IMR-90 (cell line): ENCODE data around the gene COPS2. TPM values are rescaled to one million over a fixed set of nuclear protein-coding genes. Genes with fewer than 3 reads are reported as not detected.

Source experiments
- ATAC-seq: fragments of 200-7000 bp; cut with Tn5 transposase; 2 replicates; pipeline ENCODE4 v1.9.1; 2020; ENCODE audit warnings: low read depth, mild to moderate bottlenecking, moderate library complexity
- BruUV-seq: library from RNA; stranded (reverse); fragments of 400-500 nt; replicated peaks from 2 replicates; lab custom pipeline; 2021; lab: Mats Ljungman, UMichigan
- CTCF ChIA-PET: fragments of 300-600 bp; formaldehyde crosslinking; extraction: SDS; loops from one replicate; lab custom pipeline; 2021; ENCODE audit warnings: antibody characterized with exemption; lab: Yijun Ruan, JAX
- POLR2A ChIA-PET: fragments of 300-600 bp; sonication (Branson Sonifier 250); formaldehyde crosslinking; loops from one replicate; lab custom pipeline; 2022; ENCODE audit warnings: antibody characterized with exemption; ENCODE audit not compliant: unreplicated experiment; lab: Charles Lee
- DNase-seq: peaks from one replicate; pipeline ENCODE4 v3.0.0; 2013
- H2AFZ ChIP-seq: replicated peaks from 2 replicates; pipeline ENCODE3; 2013; ENCODE audit warnings: low read length, mild to moderate bottlenecking; ENCODE audit not compliant: poor library complexity
- H2AK5ac ChIP-seq: 2 replicates; pipeline ENCODE4 v1.6.1; 2013; ENCODE audit warnings: low read depth, low read length, inconsistent platforms
- H2AK9ac ChIP-seq: replicated peaks from 2 replicates; pipeline ENCODE3; 2013; ENCODE audit warnings: mild to moderate bottlenecking, low read depth, low read length, moderate library complexity; ENCODE audit not compliant: poor library complexity
- H2BK120ac ChIP-seq: 2 replicates; pipeline ENCODE4 v1.6.1; 2013; ENCODE audit warnings: low read depth, low read length, inconsistent platforms
- H2BK15ac ChIP-seq: 3 replicates; pipeline ENCODE4 v1.6.1; 2013; ENCODE audit warnings: low read depth, low read length, inconsistent platforms
- H2BK20ac ChIP-seq: 2 replicates; pipeline ENCODE4 v1.6.1; 2013; ENCODE audit warnings: low read depth, mild to moderate bottlenecking, inconsistent platforms, low read length, moderate library complexity
- H2BK5ac ChIP-seq: 2 replicates; pipeline ENCODE4 v1.6.1; 2013; ENCODE audit warnings: mild to moderate bottlenecking, low read depth, low read length, inconsistent platforms; ENCODE audit not compliant: poor library complexity, severe bottlenecking
- H3K14ac ChIP-seq: replicated peaks from 2 replicates; pipeline ENCODE4 v1.6.1; 2013; ENCODE audit warnings: low read depth, low read length, inconsistent platforms
- H3K18ac ChIP-seq: 2 replicates; pipeline ENCODE4 v1.6.1; 2013; ENCODE audit warnings: low read depth, low read length, control low read depth
- H3K23ac ChIP-seq: 2 replicates; pipeline ENCODE4 v1.6.1; 2013; ENCODE audit warnings: low read depth, low read length, inconsistent platforms
- H3K27ac ChIP-seq: 2 replicates; pipeline ENCODE4 v1.5.1; 2013; ENCODE audit warnings: mild to moderate bottlenecking, control low read depth, low read length; ENCODE audit not compliant: insufficient read depth
- H3K27me3 ChIP-seq: 2 replicates; pipeline ENCODE4 v1.6.1; 2013; ENCODE audit warnings: low read length; ENCODE audit not compliant: control insufficient read depth, insufficient read depth
- H3K36me3 ChIP-seq: 2 replicates; pipeline ENCODE4 v1.6.1; 2013; ENCODE audit warnings: low read length, mixed read lengths; ENCODE audit not compliant: control insufficient read depth, insufficient read depth
- H3K4ac ChIP-seq: 2 replicates; pipeline ENCODE4 v1.6.1; 2013; ENCODE audit warnings: low read depth, low read length, inconsistent platforms
- H3K4me1 ChIP-seq: 2 replicates; pipeline ENCODE4 v1.6.1; 2013; ENCODE audit warnings: low read length, mixed read lengths; ENCODE audit not compliant: control insufficient read depth, insufficient read depth
- H3K4me2 ChIP-seq: 2 replicates; pipeline ENCODE4 v1.6.1; 2013; ENCODE audit warnings: low read depth, mild to moderate bottlenecking, control low read depth, low read length, moderate library complexity
- H3K4me3 ChIP-seq: 2 replicates; pipeline ENCODE4 v1.5.1; 2013; ENCODE audit warnings: low read depth, mild to moderate bottlenecking, control low read depth, low read length, moderate library complexity; ENCODE audit not compliant: insufficient read depth
- H3K56ac ChIP-seq: 2 replicates; pipeline ENCODE4 v1.6.1; 2013; ENCODE audit warnings: low read length, inconsistent platforms; ENCODE audit not compliant: insufficient read depth; ENCODE audit errors: extremely low read depth
- H3K79me1 ChIP-seq, 2 experiments: 2 replicates each; pipeline ENCODE4 v1.6.1; 2013; ENCODE audit warnings: low read length in 2 of 2, inconsistent platforms in 1 of 2, low read depth in 1 of 2
- H3K9ac ChIP-seq: 2 replicates; pipeline ENCODE4 v1.6.1; 2013; ENCODE audit warnings: low read depth, low read length, control low read depth
- H3K9me1 ChIP-seq: 2 replicates; pipeline ENCODE4 v1.6.1; 2013; ENCODE audit warnings: low read length, inconsistent platforms; ENCODE audit not compliant: insufficient read depth
- H3K9me3 ChIP-seq: 2 replicates; pipeline ENCODE4 v1.6.1; 2013; ENCODE audit warnings: low read length; ENCODE audit not compliant: control insufficient read depth, insufficient read depth
- H4K20me1 ChIP-seq: 2 replicates; pipeline ENCODE4 v1.6.1; 2013; ENCODE audit warnings: low read length, inconsistent platforms; ENCODE audit not compliant: insufficient read depth
- H4K5ac ChIP-seq: 2 replicates; pipeline ENCODE4 v1.6.1; 2013; ENCODE audit warnings: mild to moderate bottlenecking, low read depth, low read length, control low read depth
- H4K8ac ChIP-seq, 2 experiments: 2 replicates each; pipeline ENCODE4 v1.6.1; 2013; ENCODE audit warnings: low read depth in 2 of 2, low read length in 2 of 2, control low read depth in 1 of 2, inconsistent platforms in 1 of 2
- H4K91ac ChIP-seq: 2 replicates; pipeline ENCODE4 v1.6.1; 2013; ENCODE audit warnings: low read depth, low read length, inconsistent platforms; ENCODE audit not compliant: insufficient read depth
- MAFK ChIP-seq: IDR thresholded peaks from 2 replicates; pipeline ENCODE4 v1.6.1; 2012; ENCODE audit warnings: low read depth, low read length, improper control_type of control experiment
- WGBS, 2 experiments: methylation state at CpG; one replicate each; pipeline versions ENCODE4 v1.1.5 to v1.1.7; 2013; ENCODE audit warnings: missing lambda C conversion rate in 2 of 2; ENCODE audit not compliant: insufficient read length in 1 of 2; ENCODE audit errors: extremely low coverage in 2 of 2; 5-methylcytosine and 5-hydroxymethylcytosine counted together
- dilution Hi-C: fragments of 300-500 bp; cut with HindIII; formaldehyde crosslinking; loops from one replicate; pipeline ENCODE4 v1.14.3; 2018; ENCODE audit warnings: low sequenced_read_pairs; ENCODE audit not compliant: unreplicated experiment
- in situ Hi-C: fragments of 300-500 bp; cut with MboI; formaldehyde crosslinking; loops from 3 replicates; pipeline ENCODE4 v1.14.3; 2019; ENCODE audit warnings: low sequenced_read_pairs, inconsistent platforms, mixed read lengths
- intact Hi-C: fragments of 100-400 bp; cut with micrococcal nuclease; formaldehyde crosslinking; loops from 2 replicates; pipeline ENCODE4 v1.10.0; 2022
- polyA plus RNA-seq, 3 experiments: library from polyadenylated mRNA; depleted of rRNA; stranded (reverse); fragments of >200 nt; gene quantifications; 2 replicates each; pipeline ENCODE4 v1.2.3, GENCODE V29; 2012; ENCODE audit warnings: low replicate concordance in 1 of 3
- total RNA-seq: library from RNA; depleted of rRNA; stranded (reverse); fragments of >200 nt; gene quantifications from 2 replicates; pipeline ENCODE4 v1.2.3, GENCODE V29; 2012
- TF ChIP-seq, protein P1 (sequence below): fragments of 150-350 bp; IDR thresholded peaks from 2 replicates; pipeline ENCODE4 v1.6.1; 2017; ENCODE audit warnings: mild to moderate bottlenecking, antibody characterized with exemption, low read length, low read depth
- TF ChIP-seq, protein P2 (sequence below): conservative IDR thresholded peaks from 2 replicates; pipeline ENCODE4 v1.5.1; 2012; ENCODE audit warnings: mild to moderate bottlenecking, low read depth, low read length, improper control_type of control experiment
- TF ChIP-seq, protein P3 (sequence below): fragments of 150-350 bp; IDR thresholded peaks from 2 replicates; pipeline ENCODE4 v1.6.1; 2016; ENCODE audit warnings: low read depth, mild to moderate bottlenecking, low read length, moderate library complexity, borderline replicate concordance

Gene COPS2
- total and polyA plus RNA-seq, 2 of the 4 experiments (the other 2 are of a cell fraction) = 54.6 to 75.6 TPM

DNA sequence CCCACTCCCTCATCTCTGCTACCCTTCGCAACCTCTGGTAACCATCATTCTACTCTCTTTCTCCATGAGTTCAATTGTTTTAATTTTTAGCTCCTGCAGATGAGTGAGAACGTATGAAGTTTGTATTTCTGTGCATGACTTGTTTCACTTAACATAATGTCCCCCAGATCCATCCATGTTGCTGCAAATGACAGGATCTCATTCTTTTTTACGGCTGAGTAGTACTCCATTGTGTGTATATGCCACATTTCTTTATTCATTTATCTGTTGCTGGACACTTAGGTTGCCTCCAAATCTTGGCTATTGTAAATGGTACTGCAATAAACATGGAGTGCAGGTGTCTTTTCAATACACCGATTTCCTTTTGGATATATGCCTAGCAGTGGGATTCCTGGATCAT lies 26.7 kb upstream of the COPS2 start:
- H2BK20ac ChIP-seq = no peak overlapping the region
- H4K5ac ChIP-seq = no peak overlapping the region
- ChIA-PET POLR2A (no interaction called here), CTCF (no interaction called here)
- no peak overlapping the region for H3K14ac ChIP-seq
- H4K8ac ChIP-seq = no peak overlapping the region
- H3K4me3 ChIP-seq = no peak overlapping the region
- intact Hi-C loops (no loop called here), dilution Hi-C loops (no loop called here), in situ Hi-C loops (no loop called here)
- no peak overlapping the region for H3K9ac ChIP-seq
- H2BK5ac ChIP-seq = no peak overlapping the region
- H2AFZ ChIP-seq = no peak overlapping the region
- H4K20me1 ChIP-seq = peaks cover 4% of the 10 kb centered on the region
- H3K9me1 ChIP-seq = peaks cover 5% of the 10 kb centered on the region
- H2AK9ac ChIP-seq = no peak overlapping the region
- peaks cover 20 to 26% of the 10 kb centered on the region in 2 experiments for H3K79me1 ChIP-seq
- no peak overlapping the region for H3K18ac ChIP-seq
- no peak overlapping the region for H3K56ac ChIP-seq
- H3K23ac ChIP-seq = no peak overlapping the region
- no peak overlapping the region for H4K91ac ChIP-seq
- H3K9me3 ChIP-seq = no peaks in the 10 kb centered on the region
- H3K4me1 ChIP-seq = peaks cover under 1% of the 10 kb centered on the region; the same call in 1 of the 2 replicates
- H3K4me2 ChIP-seq = no peak overlapping the region
- H3K27ac ChIP-seq = no peak overlapping the region
- no peak overlapping the region for H2AK5ac ChIP-seq
- no peak for ATAC-seq
- no peak overlapping the region for H2BK120ac ChIP-seq
- BruUV-seq = no TSS peak
- TF ChIP-seq, protein P1, sequence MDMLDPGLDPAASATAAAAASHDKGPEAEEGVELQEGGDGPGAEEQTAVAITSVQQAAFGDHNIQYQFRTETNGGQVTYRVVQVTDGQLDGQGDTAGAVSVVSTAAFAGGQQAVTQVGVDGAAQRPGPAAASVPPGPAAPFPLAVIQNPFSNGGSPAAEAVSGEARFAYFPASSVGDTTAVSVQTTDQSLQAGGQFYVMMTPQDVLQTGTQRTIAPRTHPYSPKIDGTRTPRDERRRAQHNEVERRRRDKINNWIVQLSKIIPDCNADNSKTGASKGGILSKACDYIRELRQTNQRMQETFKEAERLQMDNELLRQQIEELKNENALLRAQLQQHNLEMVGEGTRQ = no peak
- TF ChIP-seq, protein P2, sequence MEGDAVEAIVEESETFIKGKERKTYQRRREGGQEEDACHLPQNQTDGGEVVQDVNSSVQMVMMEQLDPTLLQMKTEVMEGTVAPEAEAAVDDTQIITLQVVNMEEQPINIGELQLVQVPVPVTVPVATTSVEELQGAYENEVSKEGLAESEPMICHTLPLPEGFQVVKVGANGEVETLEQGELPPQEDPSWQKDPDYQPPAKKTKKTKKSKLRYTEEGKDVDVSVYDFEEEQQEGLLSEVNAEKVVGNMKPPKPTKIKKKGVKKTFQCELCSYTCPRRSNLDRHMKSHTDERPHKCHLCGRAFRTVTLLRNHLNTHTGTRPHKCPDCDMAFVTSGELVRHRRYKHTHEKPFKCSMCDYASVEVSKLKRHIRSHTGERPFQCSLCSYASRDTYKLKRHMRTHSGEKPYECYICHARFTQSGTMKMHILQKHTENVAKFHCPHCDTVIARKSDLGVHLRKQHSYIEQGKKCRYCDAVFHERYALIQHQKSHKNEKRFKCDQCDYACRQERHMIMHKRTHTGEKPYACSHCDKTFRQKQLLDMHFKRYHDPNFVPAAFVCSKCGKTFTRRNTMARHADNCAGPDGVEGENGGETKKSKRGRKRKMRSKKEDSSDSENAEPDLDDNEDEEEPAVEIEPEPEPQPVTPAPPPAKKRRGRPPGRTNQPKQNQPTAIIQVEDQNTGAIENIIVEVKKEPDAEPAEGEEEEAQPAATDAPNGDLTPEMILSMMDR = no peak
- TF ChIP-seq MAFK = no peak
- TF ChIP-seq, protein P3, sequence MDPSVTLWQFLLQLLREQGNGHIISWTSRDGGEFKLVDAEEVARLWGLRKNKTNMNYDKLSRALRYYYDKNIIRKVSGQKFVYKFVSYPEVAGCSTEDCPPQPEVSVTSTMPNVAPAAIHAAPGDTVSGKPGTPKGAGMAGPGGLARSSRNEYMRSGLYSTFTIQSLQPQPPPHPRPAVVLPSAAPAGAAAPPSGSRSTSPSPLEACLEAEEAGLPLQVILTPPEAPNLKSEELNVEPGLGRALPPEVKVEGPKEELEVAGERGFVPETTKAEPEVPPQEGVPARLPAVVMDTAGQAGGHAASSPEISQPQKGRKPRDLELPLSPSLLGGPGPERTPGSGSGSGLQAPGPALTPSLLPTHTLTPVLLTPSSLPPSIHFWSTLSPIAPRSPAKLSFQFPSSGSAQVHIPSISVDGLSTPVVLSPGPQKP = no peak
- 0 out of 2 replicates have a peak, but pooled peaks cover 1% of the 10 kb centered on the region for H3K36me3 ChIP-seq
- WGBS, 2 experiments = no CpG with 5 or more reads among the region's 4 CpGs
- no peaks in the 10 kb centered on the region for H3K27me3 ChIP-seq
- no peak overlapping the region for H3K4ac ChIP-seq
- DNase-seq = no peak
- no peak overlapping the region for H2BK15ac ChIP-seq
